HG02571 (cell line): ENCODE data around the gene NR2C2.
"Not testable (repeated sequence)": the region's sequence is repeated elsewhere in the genome, so short reads cannot be mapped to it uniquely, and the experiment has no call there.

ENCODE experiments used
- ATAC-seq: cut with Tn5 transposase; IDR thresholded peaks from one replicate; pipeline ENCODE4 v1.9.1; 2021; ENCODE audit warnings: mild to moderate bottlenecking, moderate library complexity; ENCODE audit not compliant: unreplicated experiment

The NR2C2 gene

GRCh38 chr3:14957153-14957552 lies 9.8 kb downstream of the NR2C2 start:
- no peak for ATAC-seq

GRCh38 chr3:14957925-14958324 lies 10.5 kb downstream of the NR2C2 start:
- peak; percentile 46 for ATAC-seq

GRCh38 chr3:14959359-14959943 lies 12.1 kb downstream of the NR2C2 start:
- no peak for ATAC-seq

- no peak for ATAC-seq
These were observed 15.4 kb downstream of the NR2C2 start for GRCh38 chr3:14962762-14963161.

GRCh38 chr3:14967285-14967684 lies 19.9 kb downstream of the NR2C2 start:
- no peak for ATAC-seq

- ATAC-seq, result no peak
These were observed 22.3 kb downstream of the NR2C2 start for GRCh38 chr3:14969671-14970070.

- no peak for ATAC-seq
These were observed 28.9 kb downstream of the NR2C2 start for GRCh38 chr3:14976317-14976716.

GRCh38 chr3:14980689-14981088 lies 33.3 kb downstream of the NR2C2 start:
- no peak for ATAC-seq

- no peak for ATAC-seq
These were observed 37.3 kb downstream of the NR2C2 start for GRCh38 chr3:14984581-14985113.

GRCh38 chr3:14988988-14989394 lies 41.6 kb downstream of the NR2C2 start:
- peak; percentile 100 for ATAC-seq

- ATAC-seq, result no peak
These were observed 42.8 kb downstream of the NR2C2 start for GRCh38 chr3:14989943-14990779.

- no peak for ATAC-seq
These were observed 43.4 kb downstream of the NR2C2 start for GRCh38 chr3:14990780-14991148.

GRCh38 chr3:14991151-14991742 lies 43.9 kb downstream of the NR2C2 start:
- no peak for ATAC-seq

GRCh38 chr3:14991818-14992612 lies 44.6 kb downstream of the NR2C2 start:
- ATAC-seq, result no peak

- no peak for ATAC-seq
These were observed 50.6 kb downstream of the NR2C2 start for GRCh38 chr3:14997941-14998340.

GRCh38 chr3:14999182-14999581 lies 51.8 kb downstream of the NR2C2 start:
- ATAC-seq, result not testable (repeated sequence)

- no peak for ATAC-seq
These were observed 60.3 kb downstream of the NR2C2 start for GRCh38 chr3:15007681-15008141.

- ATAC-seq, result no peak
These were observed 61.8 kb downstream of the NR2C2 start for GRCh38 chr3:15009167-15009566.

- ATAC-seq, result no peak
These were observed 63.3 kb downstream of the NR2C2 start for GRCh38 chr3:15010664-15011063.

- ATAC-seq, result no peak
These were observed 63.8 kb downstream of the NR2C2 start for GRCh38 chr3:15011174-15011573.
